Brain pericyte (primary cell): ENCODE measurements around the gene HERC5.
"Not testable (repeated sequence)": the region's sequence is repeated elsewhere in the genome, so short reads cannot be mapped to it uniquely, and the experiment has no call there.

ENCODE experiments used
- DNase-seq: peaks from one replicate; pipeline ENCODE4 v3.0.0-alpha.2; 2012; ENCODE audit warnings: low read depth, low spot score

HERC5 gene

DNA sequence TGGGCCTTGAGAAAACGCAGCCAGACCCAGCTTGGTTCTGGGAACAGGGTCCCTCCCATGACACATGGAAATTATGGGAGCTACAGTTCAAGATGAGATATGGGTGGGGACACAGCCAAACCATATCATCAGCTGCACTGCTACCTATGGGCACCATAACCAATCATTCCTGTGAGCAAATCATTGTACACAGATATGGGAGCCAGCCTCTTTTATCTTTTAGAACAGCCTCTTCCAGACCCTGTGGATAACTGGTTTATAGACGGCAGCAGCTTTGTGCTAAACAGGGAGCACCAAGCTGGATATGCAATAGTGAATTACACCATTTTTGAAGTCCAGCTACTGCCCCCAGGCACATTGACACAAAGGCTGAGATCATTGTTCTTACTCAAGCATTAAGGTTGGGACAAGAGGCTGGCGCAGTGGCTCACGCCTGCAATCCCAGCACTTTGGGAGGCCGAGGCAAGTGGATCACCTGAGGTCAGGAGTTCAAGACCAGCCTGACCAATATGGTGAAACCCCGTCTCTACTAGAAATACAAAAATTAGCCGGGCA, 8.6 kb upstream of the HERC5 start:
- not testable (repeated sequence) for DNase-seq

DNA sequence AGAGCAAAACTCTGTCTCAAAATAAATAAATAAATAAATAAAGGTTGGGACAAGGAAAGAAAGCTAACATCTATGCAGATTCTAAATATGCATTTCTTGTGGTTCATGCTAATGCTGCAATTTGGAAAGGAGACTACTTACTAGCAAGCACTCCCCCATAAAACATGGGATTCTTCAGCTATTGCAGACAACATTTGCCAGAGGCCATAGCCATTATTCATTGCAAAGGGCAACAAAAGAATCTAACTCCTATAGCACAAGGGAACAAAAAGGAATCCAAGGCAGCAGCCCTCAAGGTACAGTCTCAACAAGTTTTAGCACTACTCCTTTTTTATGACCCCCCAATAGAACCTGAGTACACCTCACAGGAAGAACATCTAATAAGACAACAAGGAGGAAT, 8.0 kb upstream of the HERC5 start:
- no peak for DNase-seq

DNA sequence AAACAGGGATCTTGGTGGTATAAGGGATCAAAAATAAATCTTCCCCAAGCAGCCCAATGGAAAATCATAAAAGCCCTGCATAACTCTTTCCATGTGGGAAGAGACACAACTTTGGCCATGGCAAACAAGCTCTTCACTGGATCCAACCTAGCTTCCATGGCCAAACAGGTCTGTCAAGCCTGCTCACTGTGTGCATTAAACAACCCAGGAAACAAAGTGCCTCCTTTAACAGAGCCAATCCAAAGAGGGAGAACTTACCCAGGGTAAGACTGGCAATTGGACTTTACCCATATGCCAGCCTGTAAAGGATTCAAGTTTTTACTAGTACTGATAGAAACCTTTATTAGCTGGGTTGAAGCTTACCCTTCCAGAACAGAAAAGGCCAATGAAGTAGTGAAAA, 7.6 kb upstream of the HERC5 start:
- no peak for DNase-seq

DNA sequence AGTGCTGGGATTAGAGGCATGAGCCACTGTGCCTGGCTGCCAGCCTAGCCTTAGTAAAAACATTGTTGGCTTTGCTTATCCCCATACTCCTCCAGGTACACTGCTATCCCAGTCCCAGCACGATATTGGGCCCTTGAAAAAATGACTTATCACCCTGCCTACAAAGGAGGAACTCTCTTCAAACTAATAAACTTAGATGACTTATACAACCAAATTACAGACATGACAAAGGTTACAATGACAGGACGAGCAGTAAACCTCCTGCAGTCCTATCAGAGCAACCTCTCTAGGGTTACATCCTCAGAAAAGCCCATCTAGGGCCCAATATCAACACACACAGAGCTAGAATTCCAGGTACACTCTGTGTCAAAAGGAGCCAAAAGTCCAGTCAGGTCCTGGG, 5.7 kb upstream of the HERC5 start:
- no peak for DNase-seq

DNA sequence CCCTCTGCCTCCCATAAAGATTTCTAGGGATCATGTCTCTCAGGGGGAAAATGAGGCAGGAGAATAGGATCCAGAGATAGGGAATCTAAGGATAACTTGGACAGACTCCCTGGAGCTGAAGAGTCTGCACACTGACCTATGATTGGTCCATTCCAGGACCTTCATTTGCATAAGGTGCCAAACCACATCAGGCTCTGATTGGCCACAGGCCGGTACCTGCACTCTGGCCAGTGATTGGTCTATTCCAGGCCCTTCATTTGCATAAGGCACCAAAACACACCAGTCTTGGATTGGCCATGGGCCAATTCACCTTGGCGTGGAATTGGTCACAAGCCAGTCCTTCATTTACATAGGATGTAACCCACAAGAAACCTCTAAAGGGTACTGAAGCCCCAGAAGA, 4.0 kb upstream of the HERC5 start:
- no peak for DNase-seq

DNA sequence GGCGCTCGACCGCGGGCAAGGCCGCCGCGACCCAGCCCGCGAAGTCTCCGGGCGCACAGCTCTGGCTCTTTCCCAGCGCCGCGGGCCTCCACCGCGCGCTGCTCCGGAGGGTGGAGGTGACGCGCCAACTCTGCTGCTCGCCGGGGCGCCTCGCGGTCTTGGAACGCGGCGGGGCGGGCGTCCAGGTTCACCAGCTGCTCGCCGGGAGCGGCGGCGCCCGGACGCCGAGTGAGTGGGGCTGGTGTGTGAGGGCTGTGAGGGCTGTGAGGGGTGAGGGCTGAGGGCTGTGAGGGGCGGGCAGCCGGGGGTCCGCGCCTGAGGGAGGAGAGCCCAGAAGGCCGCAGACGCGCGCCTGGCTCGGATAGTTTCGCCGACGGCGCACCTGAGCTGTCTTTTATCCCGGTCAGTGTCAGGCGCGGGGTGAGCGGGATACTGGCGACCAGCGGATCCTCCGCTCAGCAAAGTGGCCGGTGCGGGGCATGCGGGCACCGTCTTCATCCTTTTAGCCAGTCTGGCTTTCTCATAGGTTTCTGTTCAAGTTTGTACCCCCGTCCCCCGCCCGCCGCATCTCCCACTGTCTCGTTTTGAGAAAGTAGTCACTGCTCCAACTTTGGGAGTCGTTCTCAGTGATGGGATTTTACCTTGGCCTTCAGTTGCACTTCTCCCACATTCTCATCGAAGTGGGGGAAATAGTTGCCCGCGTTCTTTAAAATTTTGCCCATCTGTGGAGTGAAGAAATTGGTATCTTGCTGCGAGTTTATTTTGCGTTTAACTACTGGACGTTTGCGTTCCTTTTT, 586 bp downstream of the HERC5 start:
- DNase-seq = no peak

DNA sequence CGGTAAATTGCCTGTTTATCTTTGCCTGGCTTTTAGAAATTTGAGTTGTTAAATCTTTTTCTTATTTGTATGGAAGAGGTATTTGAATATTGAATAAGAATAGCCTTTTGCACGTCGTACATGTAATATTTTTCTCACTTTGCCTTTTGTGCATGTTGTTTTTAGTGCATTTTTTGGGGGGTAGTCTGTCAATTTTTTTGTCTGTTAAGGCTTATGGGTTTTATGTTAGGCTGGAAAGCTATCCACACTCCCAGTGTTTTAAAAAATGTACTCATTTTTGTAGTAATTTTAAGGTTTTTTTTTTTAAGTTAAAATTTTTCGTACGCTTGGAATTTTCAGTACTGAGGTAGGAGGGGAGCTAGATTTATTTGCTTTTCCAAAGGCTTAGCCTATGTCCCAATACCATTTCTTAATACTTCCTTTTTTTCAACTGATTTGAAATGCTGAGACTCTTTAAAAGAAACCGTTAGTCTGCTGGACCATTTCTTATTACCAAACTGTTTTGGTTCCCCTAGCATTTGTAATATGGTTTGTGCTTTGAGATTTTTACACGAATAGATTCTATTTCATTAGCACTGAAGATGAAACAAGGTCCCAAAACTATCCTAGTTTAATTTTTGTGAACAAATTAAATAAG, 1.3 kb downstream of the HERC5 start:
- DNase-seq = no peak

DNA sequence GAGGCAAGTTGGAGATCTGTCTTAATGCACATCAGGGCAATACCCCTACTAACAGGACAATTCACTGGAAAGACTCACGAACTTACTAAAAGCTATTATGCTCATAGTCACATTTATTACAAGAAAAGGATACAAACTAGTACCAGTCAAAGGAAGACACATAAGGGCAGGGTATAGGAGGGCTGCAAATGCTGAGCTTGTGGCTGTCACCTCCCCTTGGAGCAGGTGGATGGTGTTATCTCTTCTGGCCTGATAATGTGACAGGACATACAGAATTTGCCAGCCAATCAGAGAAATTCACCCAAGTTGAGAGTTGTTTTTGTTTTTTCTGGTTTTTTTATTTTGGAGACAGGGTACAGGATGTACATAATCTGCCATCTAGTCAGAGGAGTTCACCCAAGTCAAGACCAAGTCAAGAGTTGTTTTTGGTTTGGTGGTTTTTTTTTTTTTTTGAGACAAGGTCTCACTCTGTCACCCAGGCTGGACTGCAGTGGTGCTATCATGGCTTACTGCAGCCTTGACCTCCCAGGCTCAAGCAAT, 8.8 kb downstream of the HERC5 start:
- no peak for DNase-seq

DNA sequence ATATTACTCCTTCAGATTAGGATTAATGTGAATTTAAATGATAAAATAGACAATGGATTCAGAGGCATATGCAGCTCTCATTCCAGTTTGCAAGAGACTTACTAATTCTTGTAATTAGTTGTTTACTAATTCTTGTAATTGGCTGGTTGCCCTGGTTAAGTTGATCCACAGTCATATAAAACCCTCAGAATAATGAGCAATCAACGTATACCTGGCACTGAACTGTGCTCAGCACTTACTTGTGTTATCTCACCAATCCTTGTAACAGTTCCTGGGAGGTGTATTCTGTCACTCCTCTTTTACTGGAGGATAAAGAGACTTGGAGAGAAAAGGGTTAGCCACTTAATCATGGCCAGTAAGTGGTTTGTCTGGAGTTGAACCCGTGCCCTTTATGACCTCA, 10.5 kb downstream of the HERC5 start:
- DNase-seq = no peak

DNA sequence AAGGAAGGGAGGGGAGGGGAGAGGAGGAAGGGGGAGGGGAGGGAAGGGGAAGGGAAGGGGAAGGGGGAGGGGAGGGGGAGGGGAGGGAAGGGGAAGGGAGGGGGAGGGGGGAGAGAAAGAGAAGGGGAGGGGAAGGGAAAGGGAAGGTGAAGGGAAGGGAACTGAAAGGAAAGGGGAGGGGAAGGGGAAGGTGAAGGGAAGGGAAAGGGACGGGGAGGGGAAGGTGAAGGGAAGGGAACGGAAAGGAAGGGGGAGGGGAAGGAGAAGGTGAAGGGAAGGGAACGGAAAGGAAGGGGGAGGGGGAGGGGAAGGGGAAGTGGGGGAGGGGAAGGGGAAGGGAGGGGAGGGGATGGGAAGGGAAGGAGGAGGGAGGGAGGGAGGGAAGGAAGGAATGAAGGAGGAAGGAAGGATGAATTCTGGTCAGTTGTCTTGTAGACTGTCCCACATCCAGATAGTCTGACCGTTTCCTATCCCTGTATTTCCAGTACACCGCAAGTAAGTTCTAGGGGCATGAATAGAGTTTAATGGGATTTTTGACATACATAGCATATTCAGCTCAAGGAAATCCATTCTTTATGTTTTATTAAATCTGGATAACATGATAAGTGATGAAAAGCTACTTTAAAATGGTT, 20.4 kb downstream of the HERC5 start:
- no peak for DNase-seq

DNA sequence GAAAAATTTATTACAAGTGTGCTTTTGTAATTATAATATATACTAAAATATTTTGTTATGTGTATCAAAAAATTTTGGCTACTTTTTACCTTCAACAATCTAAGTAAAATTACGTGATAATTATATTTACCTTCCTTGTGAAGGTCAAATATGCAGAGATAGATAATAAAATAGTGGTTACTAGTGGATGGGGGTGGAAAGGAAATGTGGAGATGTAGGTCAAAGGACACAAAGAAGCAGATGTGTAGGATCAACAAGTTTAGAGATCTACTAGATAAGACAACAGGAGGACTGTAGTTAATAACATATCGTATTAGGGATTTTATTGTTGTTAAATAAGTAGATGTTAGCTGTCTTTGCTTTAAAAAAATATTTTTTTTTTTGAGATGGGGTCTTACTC, 21.3 kb downstream of the HERC5 start:
- DNase-seq = no peak

DNA sequence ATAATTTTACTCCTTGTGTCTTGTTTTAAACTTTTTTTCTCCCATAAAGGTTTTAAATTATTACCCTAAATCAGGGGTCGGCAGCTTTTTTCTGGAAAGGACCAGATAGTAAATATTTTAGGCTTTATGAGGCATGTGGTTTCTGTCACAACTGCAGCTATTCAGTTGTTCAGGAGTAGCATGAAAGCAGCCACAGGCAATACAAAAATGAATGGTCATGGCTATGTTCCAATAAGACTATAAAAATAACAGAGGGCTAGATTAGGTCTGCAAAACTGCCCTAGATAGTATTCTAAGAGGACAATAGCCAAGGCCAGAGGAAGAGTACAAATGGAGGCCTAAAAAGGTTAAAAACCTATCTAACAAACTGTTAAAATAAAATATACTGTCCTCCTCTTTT, 24.6 kb downstream of the HERC5 start:
- DNase-seq = no peak

DNA sequence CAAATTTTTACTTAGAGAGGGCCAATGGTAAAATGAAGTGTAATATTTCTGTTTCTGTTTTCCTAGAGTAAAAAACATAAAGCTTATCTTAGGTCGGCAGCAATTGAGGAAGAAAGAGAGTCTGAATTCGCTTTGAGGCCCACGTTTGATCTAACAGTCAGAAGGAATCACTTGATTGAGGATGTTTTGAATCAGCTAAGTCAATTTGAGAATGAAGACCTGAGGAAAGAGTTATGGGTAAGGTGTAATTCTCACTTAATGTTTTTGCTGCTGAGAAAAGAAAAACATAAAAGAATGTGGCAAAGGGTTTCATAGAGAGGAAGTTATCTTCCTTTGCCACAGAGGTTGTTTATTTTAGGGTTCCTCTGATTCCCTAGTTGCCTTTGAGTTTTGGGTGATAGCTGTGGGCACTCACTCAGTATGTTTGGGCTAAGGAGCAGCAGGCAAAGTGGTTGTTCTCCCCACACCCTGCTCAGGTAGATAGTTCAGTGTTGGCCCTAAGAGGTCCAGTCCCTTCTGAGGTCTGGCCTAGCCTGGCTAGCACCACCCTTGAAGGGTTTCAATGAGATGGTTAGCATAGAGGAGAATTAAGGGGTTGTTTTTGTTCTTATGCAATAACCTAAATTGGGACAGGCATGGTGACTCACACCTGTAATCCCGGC, 32.3 kb downstream of the HERC5 start:
- no peak for DNase-seq

DNA sequence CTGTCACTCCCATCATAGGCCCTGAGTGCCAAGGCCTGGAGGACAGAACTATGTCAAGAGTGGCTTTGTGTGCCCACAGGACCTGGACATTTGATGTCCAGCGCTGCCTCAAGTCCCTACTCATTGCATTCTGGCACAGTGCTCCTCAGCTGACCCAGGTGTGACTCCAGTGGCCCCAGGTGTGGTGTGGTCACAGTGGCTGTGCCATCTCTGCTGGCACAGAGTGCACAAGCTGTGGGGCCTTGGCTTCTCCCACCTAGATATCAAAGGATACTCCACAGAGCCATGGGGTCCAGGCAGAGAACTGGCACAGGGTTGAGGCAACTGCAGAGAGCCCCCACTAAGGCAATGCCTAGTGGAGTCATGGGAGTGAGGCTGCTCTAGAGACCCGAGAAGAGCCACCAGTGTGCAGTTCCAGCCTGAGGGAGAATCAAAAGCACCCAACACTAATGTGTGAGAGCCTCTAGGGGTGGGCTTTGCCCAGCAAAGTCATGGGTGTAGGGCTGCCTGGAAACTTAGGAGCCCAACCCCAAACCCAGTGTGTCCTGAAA, 41.0 kb downstream of the HERC5 start:
- no peak for DNase-seq

DNA sequence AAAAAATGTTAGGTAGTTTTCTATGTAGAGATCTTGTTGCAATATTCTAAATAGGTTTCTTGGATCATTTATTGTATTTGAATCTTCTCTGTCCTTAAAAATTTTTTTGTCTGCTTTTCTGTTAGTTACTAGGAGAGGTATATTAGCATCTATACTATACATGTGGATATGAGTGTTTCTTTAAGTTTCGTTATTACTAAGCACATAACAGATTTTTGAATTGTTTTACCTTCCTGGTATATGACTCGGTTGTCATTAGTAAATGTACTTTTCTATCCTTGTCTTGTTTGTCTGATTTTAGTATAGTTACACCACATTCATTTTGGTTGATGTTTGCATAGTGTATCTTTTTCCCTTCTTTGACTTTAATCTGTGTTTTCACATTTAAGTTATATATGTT, 46.4 kb downstream of the HERC5 start:
- DNase-seq = no peak

DNA sequence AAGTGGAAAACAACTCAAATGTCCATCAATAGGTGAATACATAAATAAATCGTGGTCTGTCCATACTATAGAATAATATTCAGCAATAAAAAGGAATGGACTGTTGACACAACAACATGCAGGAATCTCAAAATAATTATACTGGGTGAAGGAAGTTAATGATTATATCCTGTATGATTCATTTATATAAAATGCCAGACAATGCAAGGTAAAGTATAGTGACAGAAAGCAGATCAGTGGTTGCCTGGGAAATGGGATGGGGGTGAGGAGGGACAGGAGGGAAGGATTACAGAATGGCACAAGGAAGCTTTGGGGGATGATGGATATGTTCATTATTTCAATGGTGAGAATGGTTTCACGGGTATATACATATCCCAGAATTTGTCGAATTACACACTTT, 54.3 kb downstream of the HERC5 start:
- DNase-seq = no peak

DNA sequence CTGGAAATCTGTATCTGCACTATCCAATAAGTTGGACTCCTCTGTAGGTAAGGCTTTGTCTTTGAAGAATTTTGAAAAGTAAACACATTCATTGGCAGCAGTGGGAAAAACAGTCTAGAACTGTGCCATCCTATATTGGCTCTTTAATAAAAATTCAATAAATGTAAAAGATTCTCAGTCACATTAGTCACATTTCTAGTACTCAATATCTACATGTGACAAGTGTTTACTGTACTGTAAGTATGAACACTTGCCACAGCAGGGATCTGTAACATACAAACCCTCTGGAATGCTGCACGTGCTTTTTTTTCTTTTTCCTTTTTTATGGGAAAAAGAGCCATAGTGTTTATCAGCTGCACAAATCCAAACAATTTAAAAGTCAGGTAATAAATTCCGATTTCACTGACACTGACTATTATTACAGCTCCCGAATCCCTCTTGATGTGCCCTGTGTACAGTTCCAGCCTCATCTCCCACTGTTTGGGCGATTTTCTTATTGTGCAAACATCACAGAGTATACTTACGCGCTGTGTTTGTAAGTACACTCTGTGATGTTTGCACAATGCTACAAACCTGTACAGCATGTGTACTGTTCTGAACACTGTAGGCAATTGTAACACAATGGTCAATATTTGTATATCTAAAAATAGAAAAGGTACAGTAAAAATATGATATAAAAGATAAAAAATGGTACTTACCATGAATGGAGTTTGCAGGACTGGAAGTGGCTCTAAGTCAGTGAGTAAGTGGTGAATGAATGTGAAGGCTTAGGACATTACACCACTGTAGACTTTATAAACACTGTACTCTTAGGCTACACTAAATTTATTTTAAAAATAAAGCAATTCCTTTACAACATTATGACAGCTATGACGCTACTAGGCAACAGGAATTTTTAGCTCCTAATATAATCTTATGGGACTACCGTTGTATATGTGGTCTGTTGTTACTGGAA, 57.9 kb downstream of the HERC5 start:
- DNase-seq = no peak

DNA sequence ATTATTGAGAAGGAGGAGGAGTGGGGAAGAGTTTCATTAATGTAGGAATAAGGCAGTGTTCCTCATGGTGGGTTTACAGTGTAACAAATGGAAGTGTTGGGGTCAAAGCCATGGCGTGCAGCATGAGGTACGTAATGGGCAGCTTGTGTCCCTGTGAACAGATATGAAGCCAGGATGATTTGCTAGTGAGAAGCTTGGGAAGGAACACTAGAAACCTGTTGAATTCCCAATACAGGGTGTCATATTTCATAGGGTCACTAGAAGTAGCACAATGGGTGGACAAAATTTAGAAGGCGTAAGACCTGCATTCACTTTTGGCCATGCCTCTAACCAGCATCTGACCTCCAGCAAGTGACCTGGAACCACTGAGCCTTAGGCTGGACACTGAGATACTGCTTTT, 59.8 kb downstream of the HERC5 start:
- no peak for DNase-seq

DNA sequence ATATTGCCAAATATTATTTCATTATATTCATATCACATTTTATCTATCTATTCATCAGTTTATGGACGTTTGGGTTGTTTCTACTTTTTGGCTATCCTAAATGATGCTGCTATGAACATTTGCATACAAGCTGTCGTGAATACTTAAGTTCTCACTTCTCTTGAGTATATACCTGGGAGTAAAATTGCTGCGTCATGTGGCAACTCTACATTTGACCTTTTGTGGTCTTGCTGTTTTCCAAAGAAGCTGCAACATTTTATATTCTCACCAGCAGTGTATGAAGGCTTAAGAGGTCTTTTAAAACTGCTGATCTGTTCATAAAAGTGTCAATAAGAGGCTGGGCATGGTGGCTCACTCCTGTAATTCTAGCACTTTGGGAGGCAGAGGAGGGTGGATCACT, 60.9 kb downstream of the HERC5 start:
- DNase-seq = no peak

DNA sequence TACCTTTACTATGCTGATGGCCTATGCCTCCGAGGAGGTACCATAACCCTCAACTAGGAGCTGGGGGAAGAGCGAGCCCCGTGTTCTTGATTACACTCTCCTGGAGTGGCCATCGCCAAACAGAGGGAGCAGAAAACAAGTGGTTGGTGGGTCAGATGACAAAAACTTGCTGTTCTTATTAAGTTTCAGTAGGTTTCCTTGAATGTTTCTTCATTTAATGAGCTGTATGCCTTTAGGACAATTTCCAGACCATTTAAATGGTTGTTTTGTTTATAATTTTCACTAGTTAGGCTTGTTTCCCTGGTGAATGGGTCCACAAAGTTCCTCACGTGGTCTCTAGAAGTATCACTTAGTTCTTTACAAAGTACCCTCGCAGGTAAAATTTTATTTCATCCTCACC, 62.0 kb downstream of the HERC5 start:
- DNase-seq = no peak
